SU-DHL-6 (cell line): ENCODE data around the gene VWC2.

ENCODE experiments used
- CTCF ChIP-seq: fragments of 200-600 bp; sonication (generic); IDR thresholded peaks from one replicate; pipeline ENCODE4 v1.5.1; 2017; ENCODE audit warnings: antibody characterized with exemption, mild to moderate bottlenecking, low read length, moderate library complexity; ENCODE audit not compliant: insufficient read depth, poor library complexity, severe bottlenecking
- EZH2phosphoT487 ChIP-seq: fragments of 200-600 bp; sonication (generic), shearing (Covaris generic); conservative IDR thresholded peaks from 2 replicates; pipeline ENCODE4 v1.6.1; 2018; ENCODE audit warnings: mild to moderate bottlenecking, antibody characterized with exemption, low read length, moderate library complexity, mixed read lengths

- no peak for TF ChIP-seq CTCF
- TF ChIP-seq EZH2phosphoT487, result no peak
Observed at GRCh38 chr7:49775949-49776443, 2.6 kb downstream of the VWC2 start.
